ENCODE results near the gene CADM2. TPM values are rescaled to one million over a fixed set of nuclear protein-coding genes. Genes with fewer than 3 reads are reported as not detected.

The CADM2 gene
- total RNA-seq, 1 donor, result under 0.01 TPM

GRCh38 chr3:85576697-85577200 is 618.0 kb downstream of the CADM2 start:
- no peak overlapping the region for H3K4me3 ChIP-seq (ENCODE audit: low read depth, low read length)
- TF ChIP-seq CTCF (IDR thresholded peaks at IDR 0.05; ENCODE audit: insufficient read depth, low read depth, low read length), result no peak
- no peak for DNase-seq (ENCODE audit: low read depth)

GRCh38 chr3:85584779-85585356 is 626.1 kb downstream of the CADM2 start:
- no peak for TF ChIP-seq CTCF (IDR thresholded peaks at IDR 0.05; ENCODE audit: insufficient read depth, low read depth, low read length)
- H3K4me3 ChIP-seq (ENCODE audit: low read depth, low read length), result no peak overlapping the region
- no peak for DNase-seq (ENCODE audit: low read depth)

GRCh38 chr3:85586018-85586417 is 627.2 kb downstream of the CADM2 start:
- no peak for DNase-seq (ENCODE audit: low read depth)

GRCh38 chr3:85589145-85589544 is 630.4 kb downstream of the CADM2 start:
- TF ChIP-seq CTCF (IDR thresholded peaks at IDR 0.05; ENCODE audit: insufficient read depth, low read depth, low read length), result no peak
- H3K4me3 ChIP-seq (ENCODE audit: low read depth, low read length), result no peak overlapping the region
- DNase-seq (ENCODE audit: low read depth), result peak; percentile 4

More at GRCh38 chr3:85586018-85586417, 627.2 kb downstream of the CADM2 start:
- no peak overlapping the region for H3K4me3 ChIP-seq (ENCODE audit: low read depth, low read length)
- no peak for TF ChIP-seq CTCF (IDR thresholded peaks at IDR 0.05; ENCODE audit: insufficient read depth, low read depth, low read length)

GRCh38 chr3:85591451-85591850 is 632.7 kb downstream of the CADM2 start:
- DNase-seq (ENCODE audit: low read depth), result no peak
- TF ChIP-seq CTCF (IDR thresholded peaks at IDR 0.05; ENCODE audit: insufficient read depth, low read depth, low read length), result no peak
- H3K4me3 ChIP-seq (ENCODE audit: low read depth, low read length), result no peak overlapping the region

- no peak for DNase-seq (ENCODE audit: low read depth)
- H3K4me3 ChIP-seq (ENCODE audit: low read depth, low read length), result no peak overlapping the region
- TF ChIP-seq CTCF (IDR thresholded peaks at IDR 0.05; ENCODE audit: insufficient read depth, low read depth, low read length), result no peak
These were observed 633.5 kb downstream of the CADM2 start for GRCh38 chr3:85592256-85592655.

- no peak for DNase-seq (ENCODE audit: low read depth)
- no peak overlapping the region for H3K4me3 ChIP-seq (ENCODE audit: low read depth, low read length)
- TF ChIP-seq CTCF (IDR thresholded peaks at IDR 0.05; ENCODE audit: insufficient read depth, low read depth, low read length), result no peak
These were observed 635.9 kb downstream of the CADM2 start for GRCh38 chr3:85594676-85595075.

All from fibroblast of villous mesenchyme (primary cell).